Measurements from ENCODE around the gene MRPL49. TPM values are rescaled to one million over a fixed set of nuclear protein-coding genes. Genes with fewer than 3 reads are reported as not detected.

Gene MRPL49
- total RNA-seq, 2 donors from 2014 or later, result 73.6 to 89.8 TPM

DNA sequence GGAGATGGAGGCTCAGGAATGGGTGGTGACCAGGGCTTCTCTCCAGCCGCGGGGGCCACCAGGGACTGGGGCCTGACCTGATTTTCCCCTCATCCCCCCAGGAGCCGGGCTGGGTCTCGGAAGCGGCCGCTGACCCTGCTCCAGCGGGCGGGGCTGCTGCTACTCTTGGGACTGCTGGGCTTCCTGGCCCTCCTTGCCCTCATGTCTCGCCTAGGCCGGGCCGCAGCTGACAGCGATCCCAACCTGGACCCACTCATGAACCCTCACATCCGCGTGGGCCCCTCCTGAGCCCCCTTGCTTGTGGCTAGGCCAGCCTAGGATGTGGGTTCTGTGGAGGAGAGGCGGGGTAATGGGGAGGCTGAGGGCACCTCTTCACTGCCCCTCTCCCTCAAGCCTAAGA lies 34.3 kb upstream of the MRPL49 start:
- no peaks in the 10 kb centered on the region for H3K9me3 Mint-ChIP-seq
- peaks cover 24% of the 10 kb centered on the region for H3K4me1 Mint-ChIP-seq (ENCODE audit: low read depth)
- no peak overlapping the region for H3K27ac Mint-ChIP-seq
- H3K27me3 Mint-ChIP-seq (ENCODE audit: low read depth), result no peaks in the 10 kb centered on the region
- ATAC-seq (replicated peaks in 1 of 2) (no peak), DNase-seq (no peak)
- H3K36me3 Mint-ChIP-seq (ENCODE audit: insufficient read depth in 2 of 2), result peaks cover 13 to 14% of the 10 kb centered on the region in 2 donors
- no peak overlapping the region for H3K4me3 Mint-ChIP-seq

DNA sequence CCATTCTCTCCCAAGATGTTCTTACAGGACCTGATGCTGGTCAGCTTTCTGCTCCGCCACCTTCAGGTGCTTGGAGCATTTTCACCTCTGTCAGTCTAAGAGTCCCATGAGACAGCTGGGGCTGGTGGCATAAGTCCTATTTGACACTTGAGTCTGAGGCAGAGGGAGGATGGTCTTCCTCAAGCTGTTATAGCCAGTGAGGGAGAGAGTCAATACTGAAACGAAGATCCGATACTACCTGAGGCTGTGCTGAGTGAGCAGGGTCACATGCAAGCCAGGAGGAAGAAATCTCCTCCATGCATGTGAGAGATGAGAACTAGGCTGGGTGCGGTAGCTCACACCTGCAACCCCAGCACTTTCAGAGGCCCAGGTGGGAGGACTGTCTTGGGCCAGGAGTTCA lies 32.5 kb upstream of the MRPL49 start:
- Mint-ChIP-seq H3K27me3 (ENCODE audit: low read depth) (no peaks in the 10 kb centered on the region), H3K36me3 (ENCODE audit: insufficient read depth in 2 of 2) (peaks cover 4 to 7% of the 10 kb centered on the region in 2 donors), H3K9me3 (no peaks in the 10 kb centered on the region), H3K4me1 (ENCODE audit: low read depth) (peaks cover 13% of the 10 kb centered on the region), H3K4me3 (no peak overlapping the region), H3K27ac (no peak overlapping the region)
- DNase-seq (no peak), ATAC-seq (replicated peaks in 1 of 2) (no peak)

GRCh38 chr11:65090628-65091027 lies 31.5 kb upstream of the MRPL49 start:
- Mint-ChIP-seq H3K27me3 (ENCODE audit: low read depth) (no peaks in the 10 kb centered on the region), H3K4me1 (ENCODE audit: low read depth) (peaks cover 5% of the 10 kb centered on the region), H3K36me3 (ENCODE audit: insufficient read depth in 2 of 2) (peaks cover 3 to 5% of the 10 kb centered on the region in 2 donors), H3K4me3 (no peak overlapping the region), H3K9me3 (no peaks in the 10 kb centered on the region), H3K27ac (no peak overlapping the region)
- ATAC-seq (replicated peaks in 1 of 2) (no peak), DNase-seq (no peak)

DNA sequence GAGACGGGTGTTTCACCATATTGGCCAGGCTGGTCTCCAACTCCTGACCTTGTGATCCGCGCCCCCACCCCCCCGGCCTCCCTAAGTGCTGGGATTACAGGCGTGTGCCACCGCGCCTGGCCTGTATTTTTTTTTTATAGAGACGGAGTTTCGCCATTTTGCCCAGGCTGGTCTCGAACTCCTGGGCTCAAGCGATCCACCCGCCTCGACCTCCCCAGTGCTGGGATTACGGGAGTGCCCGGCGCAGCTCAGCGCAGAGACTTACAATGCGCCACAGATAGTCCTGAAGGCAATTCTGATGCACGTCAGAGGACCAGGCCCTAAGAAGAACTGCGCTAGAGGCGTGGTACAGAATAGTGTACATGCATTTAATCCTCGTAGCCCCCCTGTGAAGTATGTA lies 26.7 kb upstream of the MRPL49 start:
- Mint-ChIP-seq H3K4me1 (ENCODE audit: low read depth) (peaks cover 14% of the 10 kb centered on the region), H3K27me3 (ENCODE audit: low read depth) (no peaks in the 10 kb centered on the region), H3K9me3 (no peaks in the 10 kb centered on the region), H3K4me3 (peak overlapping the region; percentile 86 to 90), H3K36me3 (ENCODE audit: insufficient read depth in 2 of 2) (peaks cover 0 to 5% of the 10 kb centered on the region in 2 donors), H3K27ac (peak overlapping the region; percentile 86)
- DNase-seq, result no peak
- ATAC-seq (replicated peaks in 1 of 2), result no peak

GRCh38 chr11:65095974-65096806 lies 25.9 kb upstream of the MRPL49 start, which contains the start of gene VPS51:
Gene VPS51 (plus strand): TSS chr11:65096214. CDS start chr11:65096251, 37 bp downstream.
- ATAC-seq (replicated peaks in 1 of 2) (peak; percentile 98), DNase-seq (peak; percentile 90)
- Mint-ChIP-seq H3K36me3 (ENCODE audit: insufficient read depth in 2 of 2) (peaks cover 0 to 5% of the 10 kb centered on the region in 2 donors), H3K4me3 (peak within 1 kb of the TSS; percentile 86 to 90), H3K4me1 (ENCODE audit: low read depth) (peaks cover 14% of the 10 kb centered on the region), H3K9me3 (no peaks in the 10 kb centered on the region), H3K27ac (peak within 1 kb of the TSS; percentile 86), H3K27me3 (ENCODE audit: low read depth) (no peaks in the 10 kb centered on the region)

DNA sequence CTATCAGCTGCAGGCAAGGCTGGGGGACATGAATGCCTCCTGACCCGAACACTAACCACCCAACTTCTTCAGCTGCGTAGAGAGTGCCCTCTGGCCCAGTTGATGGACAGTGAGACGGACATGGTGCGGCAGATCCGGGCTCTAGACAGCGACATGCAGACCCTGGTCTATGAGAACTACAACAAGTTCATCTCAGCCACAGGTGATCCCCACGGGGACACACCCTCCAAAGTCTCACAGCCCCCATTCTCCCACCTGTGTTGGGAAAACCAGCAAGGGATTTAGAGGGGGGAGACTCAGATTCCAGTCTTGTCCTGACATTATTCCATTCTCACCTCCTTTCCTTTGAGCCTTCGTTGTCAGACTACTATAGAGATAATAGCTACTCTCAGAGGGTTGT lies 25.2 kb upstream of the MRPL49 start:
- Mint-ChIP-seq H3K4me3 (peak overlapping the region; percentile 74 to 90), H3K4me1 (ENCODE audit: low read depth) (peaks cover 14% of the 10 kb centered on the region), H3K36me3 (ENCODE audit: insufficient read depth in 2 of 2) (peaks cover 0 to 7% of the 10 kb centered on the region in 2 donors), H3K9me3 (no peaks in the 10 kb centered on the region), H3K27me3 (ENCODE audit: low read depth) (no peaks in the 10 kb centered on the region), H3K27ac (no peak overlapping the region)
- ATAC-seq (replicated peaks in 1 of 2) (peak in 1 of 2 donors; percentile 1), DNase-seq (no peak)

- no peak for ATAC-seq (replicated peaks in 1 of 2)
- H3K9me3 Mint-ChIP-seq, result no peaks in the 10 kb centered on the region
- no peak for DNase-seq
- peaks cover 23% of the 10 kb centered on the region for H3K4me1 Mint-ChIP-seq (ENCODE audit: low read depth)
- peaks cover 0 to 12% of the 10 kb centered on the region in 2 donors for H3K36me3 Mint-ChIP-seq (ENCODE audit: insufficient read depth in 2 of 2)
- no peak overlapping the region for H3K4me3 Mint-ChIP-seq
- no peak overlapping the region for H3K27ac Mint-ChIP-seq
- no peaks in the 10 kb centered on the region for H3K27me3 Mint-ChIP-seq (ENCODE audit: low read depth)
These were observed 21.3 kb upstream of the MRPL49 start for GRCh38 chr11:65100674-65101350.

DNA sequence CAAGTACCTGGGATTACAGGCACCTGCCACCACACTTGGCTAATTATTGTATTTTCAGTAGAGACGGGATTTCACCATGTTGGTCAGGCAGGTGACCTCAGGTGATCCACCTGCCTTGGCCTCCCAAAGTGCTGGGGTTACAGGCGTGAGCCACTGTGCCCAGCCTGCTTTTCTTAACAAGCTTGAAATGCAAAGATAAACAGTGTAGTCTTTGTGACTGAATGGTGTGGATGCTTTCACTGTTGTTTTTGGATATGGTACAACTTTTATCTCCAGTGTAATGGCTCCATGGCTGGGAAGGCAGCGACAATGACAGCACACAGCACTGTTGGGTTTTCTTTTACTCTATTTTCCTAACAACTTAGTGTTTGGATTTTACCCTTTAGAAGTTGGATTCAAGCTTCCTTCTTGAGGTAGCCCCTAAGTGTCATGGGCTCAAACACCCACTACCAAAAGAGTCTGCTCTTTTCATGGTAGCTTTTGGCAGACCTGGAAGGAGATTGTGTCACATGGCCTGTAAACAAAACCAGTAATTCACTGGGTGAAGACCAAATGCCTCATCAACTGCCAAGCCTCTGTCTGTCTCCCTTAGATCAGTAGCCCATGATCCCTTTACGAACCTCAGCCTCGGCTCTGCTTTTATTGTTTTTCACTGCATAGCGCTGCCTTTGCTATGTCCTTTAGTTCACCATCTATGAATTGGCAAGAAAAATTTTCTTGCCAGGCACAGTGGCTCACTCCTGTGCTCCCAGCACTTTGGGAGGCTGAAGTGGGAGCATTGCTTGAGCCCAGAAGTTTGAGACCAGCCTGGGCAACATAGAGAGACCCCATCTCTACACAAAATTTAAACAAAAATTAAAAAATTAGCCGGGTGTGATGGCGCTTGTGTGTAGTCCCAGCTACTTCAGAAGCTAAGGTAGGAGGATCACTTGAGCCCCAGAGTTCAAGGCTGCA lies 19.7 kb upstream of the MRPL49 start:
- Mint-ChIP-seq H3K4me1 (ENCODE audit: low read depth) (peaks cover 14% of the 10 kb centered on the region), H3K9me3 (no peaks in the 10 kb centered on the region), H3K27ac (no peak overlapping the region), H3K36me3 (ENCODE audit: insufficient read depth in 2 of 2) (peaks cover 0 to 12% of the 10 kb centered on the region in 2 donors), H3K27me3 (ENCODE audit: low read depth) (no peaks in the 10 kb centered on the region), H3K4me3 (no peak overlapping the region)
- no peak for DNase-seq
- no peak for ATAC-seq (replicated peaks in 1 of 2)

DNA sequence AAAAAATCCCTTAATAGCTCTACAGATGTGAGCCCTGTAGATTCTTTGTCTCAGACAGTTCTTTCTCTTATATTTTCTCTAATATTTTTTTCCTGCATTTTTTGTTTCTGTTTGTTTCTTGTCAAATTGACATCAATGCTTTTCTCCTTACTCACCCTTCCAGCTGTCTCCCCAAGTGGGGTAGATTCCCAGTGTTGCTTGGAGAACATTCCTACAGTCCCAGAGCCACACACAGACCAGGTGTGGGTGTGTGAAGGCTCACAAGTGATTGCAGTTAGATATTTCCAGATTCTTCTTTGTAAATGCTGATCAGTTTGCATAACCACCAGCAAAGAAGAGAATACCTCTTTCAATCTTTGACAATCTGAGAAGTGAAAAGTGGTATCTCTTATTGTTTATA lies 18.6 kb upstream of the MRPL49 start:
- Mint-ChIP-seq H3K27me3 (ENCODE audit: low read depth) (no peaks in the 10 kb centered on the region), H3K36me3 (ENCODE audit: insufficient read depth in 2 of 2) (peaks cover 0 to 12% of the 10 kb centered on the region in 2 donors), H3K4me3 (no peak overlapping the region), H3K27ac (peak overlapping the region; percentile 74), H3K4me1 (ENCODE audit: low read depth) (peaks cover 13% of the 10 kb centered on the region), H3K9me3 (no peaks in the 10 kb centered on the region)
- DNase-seq (no peak), ATAC-seq (replicated peaks in 1 of 2) (no peak)

DNA sequence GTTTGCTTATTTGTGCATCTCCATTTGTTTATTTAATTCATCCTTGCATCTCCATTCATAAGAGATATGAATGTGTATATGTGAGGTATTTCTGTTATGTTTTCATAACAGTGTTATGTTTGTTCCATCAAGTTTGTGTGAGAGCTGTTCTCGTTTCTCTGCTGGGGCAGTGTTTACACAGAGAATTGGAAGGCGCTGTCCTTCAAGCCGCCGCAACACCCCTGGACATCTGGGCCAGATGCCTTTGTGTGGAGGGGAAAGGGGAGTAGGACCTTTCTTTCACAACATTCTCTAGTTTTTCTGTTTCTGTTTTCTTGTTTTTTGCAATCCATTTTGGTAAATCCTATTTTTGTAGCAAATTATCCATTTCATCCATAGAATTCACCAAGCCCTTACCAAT lies 17.5 kb upstream of the MRPL49 start:
- H3K4me1 Mint-ChIP-seq (ENCODE audit: low read depth), result peaks cover 13% of the 10 kb centered on the region
- H3K9me3 Mint-ChIP-seq, result no peaks in the 10 kb centered on the region
- DNase-seq, result no peak
- H3K36me3 Mint-ChIP-seq (ENCODE audit: insufficient read depth in 2 of 2), result peaks cover 0 to 7% of the 10 kb centered on the region in 2 donors
- no peak for ATAC-seq (replicated peaks in 1 of 2)
- no peaks in the 10 kb centered on the region for H3K27me3 Mint-ChIP-seq (ENCODE audit: low read depth)
- peak overlapping the region; percentile 56 for H3K27ac Mint-ChIP-seq
- H3K4me3 Mint-ChIP-seq, result no peak overlapping the region

GRCh38 chr11:65107078-65107477 lies 15.0 kb upstream of the MRPL49 start:
- ATAC-seq (replicated peaks in 1 of 2), result no peak
- no peaks in the 10 kb centered on the region for H3K27me3 Mint-ChIP-seq (ENCODE audit: low read depth)
- peaks cover 34% of the 10 kb centered on the region for H3K4me1 Mint-ChIP-seq (ENCODE audit: low read depth)
- DNase-seq, result no peak
- no peak overlapping the region for H3K27ac Mint-ChIP-seq
- H3K36me3 Mint-ChIP-seq (ENCODE audit: insufficient read depth in 2 of 2), result peaks cover 0 to 5% of the 10 kb centered on the region in 2 donors
- no peaks in the 10 kb centered on the region for H3K9me3 Mint-ChIP-seq
- H3K4me3 Mint-ChIP-seq, result no peak overlapping the region

DNA sequence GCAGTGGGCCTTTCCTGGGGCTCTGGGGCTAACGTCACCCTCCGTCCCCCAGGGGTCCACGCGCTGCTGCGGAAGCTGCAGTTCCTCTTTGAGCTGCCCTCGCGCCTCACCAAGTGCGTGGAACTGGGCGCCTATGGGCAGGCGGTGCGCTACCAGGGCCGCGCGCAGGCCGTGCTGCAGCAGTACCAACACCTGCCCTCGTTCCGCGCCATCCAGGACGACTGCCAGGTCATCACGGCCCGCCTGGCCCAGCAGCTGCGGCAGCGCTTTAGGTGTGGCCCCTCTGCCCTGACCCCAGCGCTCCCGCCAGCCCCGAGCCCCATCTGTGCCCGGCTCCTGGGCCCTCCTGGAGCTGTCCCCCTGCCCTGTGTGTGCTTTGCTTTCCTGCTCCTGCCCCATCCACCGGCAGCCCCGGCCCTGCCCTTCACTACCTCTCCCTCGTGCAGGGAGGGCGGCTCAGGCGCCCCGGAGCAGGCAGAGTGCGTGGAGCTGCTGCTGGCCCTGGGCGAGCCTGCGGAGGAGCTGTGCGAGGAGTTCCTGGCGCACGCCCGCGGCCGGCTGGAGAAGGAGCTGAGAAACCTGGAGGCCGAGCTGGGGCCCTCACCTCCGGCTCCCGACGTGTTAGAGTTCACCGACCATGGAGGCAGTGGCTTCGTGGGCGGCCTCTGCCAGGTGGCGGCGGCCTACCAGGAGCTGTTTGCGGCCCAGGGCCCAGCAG lies 14.2 kb upstream of the MRPL49 start:
- no peaks in the 10 kb centered on the region for H3K9me3 Mint-ChIP-seq
- ATAC-seq (replicated peaks in 1 of 2) (no peak), DNase-seq (no peak)
- peaks cover 0 to 5% of the 10 kb centered on the region in 2 donors for H3K36me3 Mint-ChIP-seq (ENCODE audit: insufficient read depth in 2 of 2)
- H3K4me3 Mint-ChIP-seq, result no peak overlapping the region
- H3K27ac Mint-ChIP-seq, result no peak overlapping the region
- H3K27me3 Mint-ChIP-seq (ENCODE audit: low read depth), result no peaks in the 10 kb centered on the region
- peaks cover 36% of the 10 kb centered on the region for H3K4me1 Mint-ChIP-seq (ENCODE audit: low read depth)
